ENCODE data around the gene BTBD18. TPM values are rescaled to one million over a fixed set of nuclear protein-coding genes. Genes with fewer than 3 reads are reported as not detected.
A peak's percentile ranks its signal among the peaks of the same experiment; 100 is the strongest.

BTBD18 gene
- total and polyA plus RNA-seq, 10 of the 15 experiments (the other 5 are each of a cell fraction or from before 2014, with no cell fraction given), result 0.05 to 0.58 (median 0.19) TPM; not detected in 6

GRCh38 chr11:57764021-57764420 lies 12.4 kb upstream of the BTBD18 start (continued):
- TF ChIP-seq E2F4 (IDR thresholded peaks at IDR 0.05; ENCODE audit: low read depth, low read length) (no peak), RBBP5 (conservative IDR thresholded peaks at IDR 0.05) (no peak), FOXK2 (IDR thresholded peaks at IDR 0.05) (no peak), USF1 (IDR thresholded peaks at IDR 0.05; ENCODE audit: borderline replicate concordance, extremely low read length, insufficient read depth, low read depth, low read length) (no peak)

GRCh38 chr11:57763568-57763967 lies 11.9 kb upstream of the BTBD18 start:
- H3K9ac ChIP-seq (ENCODE audit: control insufficient read depth, insufficient read depth, low read length), result peak overlapping the region; percentile 98
- WGBS (ENCODE audit: insufficient coverage, insufficient replicate concordance, low lambda C conversion rate, missing lambda C conversion rate), result 82% methylated on average over 1 of the region's 1 CpG
- H3K4me3 ChIP-seq, result peak overlapping the region; percentile 70
- no peak for DNase-seq (ENCODE audit: low read depth, low spot score)
- ChIA-PET CTCF (interaction anchor here (0.7 to 10.1 kb wide), 12 partner anchors 10 to 123 kb away, joined by 3 to 169 read pairs (median 6); partner anchors contain the start of genes BTBD18, MED19, SELENOH and TMX2), SMC1A (ENCODE audit: uncharacterized antibody, unreplicated experiment) (interaction anchor here (1.1 to 11.4 kb wide), 9 partner anchors 12 to 745 kb away, joined by 3 to 197 read pairs (median 9); partner anchors contain the start of genes BTBD18 and SELENOH), POLR2A (interaction anchor here (1.0 to 9.4 kb wide), 10 partner anchors 13 to 37 kb away, joined by 3 to 110 read pairs (median 8); partner anchors contain the start of gene SELENOH), RAD21 (ENCODE audit: unreplicated experiment) (interaction anchor here (0.8 to 12.9 kb wide), 7 partner anchors 9 to 101 kb away, joined by 3 to 141 read pairs (median 26); partner anchors contain the start of gene BTBD18)
- H2AFZ ChIP-seq (ENCODE audit: control insufficient read depth, low read depth, low read length), result no peak overlapping the region
- no peak for FAIRE-seq
- no peaks in the 10 kb centered on the region for H3K27me3 ChIP-seq (replicated peaks in 1 of 2; ENCODE audit: control insufficient read depth in 2 of 2, insufficient read depth in 2 of 2, low read length in 1 of 2)
- TF ChIP-seq NFYA (IDR thresholded peaks at IDR 0.05; ENCODE audit: borderline replicate concordance, low read depth, low read length) (no peak), IKZF1 (conservative IDR thresholded peaks at IDR 0.05) (0 out of 2 replicates have a peak, but pooled peaks have one; percentile 7)
- H4K20me1 ChIP-seq (ENCODE audit: control insufficient read depth, insufficient read depth), result no peaks in the 10 kb centered on the region
- peaks cover 65% of the 10 kb centered on the region for H3K79me2 ChIP-seq (ENCODE audit: control insufficient read depth, insufficient read depth, low read length)
- in situ Hi-C loops (cut with MboI), result no loop called here
- H3K36me3 ChIP-seq (ENCODE audit: control insufficient read depth in 2 of 2, insufficient read depth in 2 of 2, low read length in 1 of 2), result peaks cover 0 to 3% of the 10 kb centered on the region in 2 experiments; a peak in 1 of 4 replicates
- H3K4me2 ChIP-seq (ENCODE audit: control insufficient read depth, insufficient read depth), result peak overlapping the region; percentile 86
- H3K9me3 ChIP-seq (replicated peaks; ENCODE audit: control insufficient read depth, insufficient read depth, low read length), result no peaks in the 10 kb centered on the region
- peak overlapping the region; percentile 92; the same call in 1 of the 2 replicates for H3K27ac ChIP-seq (ENCODE audit: control insufficient read depth, insufficient read depth)
- no TSS peak for BruUV-seq (replicated peaks)
- H3K4me1 ChIP-seq (ENCODE audit: control insufficient read depth, insufficient read depth, low read length), result no peaks in the 10 kb centered on the region
- peak; percentile 30 for ATAC-seq
- intact Hi-C loops (cut with micrococcal nuclease; ENCODE audit: unreplicated experiment), result loop anchor here (2.0 kb wide), 1 partner anchor 29 kb away; no protein-coding TSS in a partner anchor
